Activated naive CD4-positive, alpha-beta T cell treated with anti-CD3 and anti-CD28 coated beads, Interleukin-2, amount 50 U/mL, for 24 hours (primary cell): Measurements from ENCODE around the gene KIRREL3.
"Not testable (repeated sequence)": the region's sequence is repeated elsewhere in the genome, so short reads cannot be mapped to it uniquely, and the experiment has no call there.

Experiments
- H3K27ac Mint-ChIP-seq: one replicate; pipeline ENCODE4 v1.8.0; 2021; ENCODE audit warnings: mild to moderate bottlenecking, mixed read lengths
- H3K27me3 Mint-ChIP-seq: one replicate; pipeline ENCODE4 v1.8.0; 2021; ENCODE audit warnings: mixed read lengths
- H3K36me3 Mint-ChIP-seq: one replicate; pipeline ENCODE4 v1.8.0; 2021; ENCODE audit warnings: mixed read lengths
- H3K4me1 Mint-ChIP-seq: one replicate; pipeline ENCODE4 v1.8.0; 2021; ENCODE audit warnings: mixed read lengths
- H3K4me3 Mint-ChIP-seq: one replicate; pipeline ENCODE4 v1.8.0; 2021; ENCODE audit warnings: mild to moderate bottlenecking, mixed read lengths
- H3K9me3 Mint-ChIP-seq: one replicate; pipeline ENCODE4 v1.8.0; 2021; ENCODE audit warnings: mixed read lengths

KIRREL3 gene

GRCh38 chr11:126373389-126374066 is 627.0 kb downstream of the KIRREL3 start:
- H3K4me1 Mint-ChIP-seq, H3K4me3 Mint-ChIP-seq, H3K27ac Mint-ChIP-seq, H3K9me3 Mint-ChIP-seq, H3K36me3 Mint-ChIP-seq, H3K27me3 Mint-ChIP-seq: not testable (repeated sequence)
